Effector memory CD8-positive, alpha-beta T cell (primary cell): ENCODE measurements around the gene CHAT.

Experiments
- ATAC-seq: fragments of 150-1000 bp; cut with Tn5 transposase; replicated peaks from 2 replicates; pipeline ENCODE4 v1.10.0; 2021; ENCODE audit warnings: mild to moderate bottlenecking, moderate library complexity
- DNase-seq, 3 experiments: peaks; one replicate each; pipeline ENCODE4 v3.0.0; 2021
- H3K27ac Mint-ChIP-seq, 2 donors: one replicate each; pipeline ENCODE4 v1.8.0; 2022; ENCODE audit warnings: mild to moderate bottlenecking in 2 of 2, mixed read lengths in 2 of 2, moderate library complexity in 2 of 2
- H3K27me3 Mint-ChIP-seq, 2 donors: one replicate each; pipeline ENCODE4 v1.8.0; 2022; ENCODE audit warnings: mixed read lengths in 2 of 2
- H3K36me3 Mint-ChIP-seq: one replicate; pipeline ENCODE4 v1.8.0; 2022; ENCODE audit warnings: mild to moderate bottlenecking, moderate library complexity, mixed read lengths; ENCODE audit not compliant: insufficient read depth
- H3K4me1 Mint-ChIP-seq, 2 donors: one replicate each; pipeline ENCODE4 v1.8.0; 2022; ENCODE audit warnings: low read depth in 2 of 2, mixed read lengths in 2 of 2
- H3K4me3 Mint-ChIP-seq, 2 donors: one replicate each; pipeline ENCODE4 v1.8.0; 2022; ENCODE audit warnings: mild to moderate bottlenecking in 2 of 2, mixed read lengths in 2 of 2, moderate library complexity in 2 of 2
- H3K9me3 Mint-ChIP-seq, 2 donors: one replicate each; pipeline ENCODE4 v1.8.0; 2022; ENCODE audit warnings: mixed read lengths in 2 of 2
- total RNA-seq, 9 experiments: gene quantifications; one replicate each; lab custom pipeline; 2026; lab: John Stamatoyannopoulos, UW

The CHAT gene
- 0 to 0.19 (median 0) reads per million in 9 experiments for total RNA-seq

- Mint-ChIP-seq H3K4me1 (peaks cover 11% of the 10 kb centered on the region in 2 donors), H3K27me3 (peaks cover 72 to 89% of the 10 kb centered on the region in 2 donors), H3K4me3 (peak within 1 kb of the TSS in 1 of 2 donors; percentile 47), H3K36me3 (no peaks in the 10 kb centered on the region), H3K27ac (no peak within 1 kb of the TSS), H3K9me3 (peaks cover 4 to 10% of the 10 kb centered on the region in 2 donors)
- ATAC-seq = no peak
- no peak for DNase-seq
Measured at GRCh38 chr10:49613882-49614241, at the start of gene CHAT. CHAT (plus strand) TSS chr10:49614037; CDS start chr10:49614190, 153 bp downstream.

GRCh38 chr10:49564461-49565009, 49.3 kb upstream of the CHAT start:
- DNase-seq (no peak), ATAC-seq (no peak)
- peaks cover 4 to 10% of the 10 kb centered on the region in 2 donors for H3K4me1 Mint-ChIP-seq
- peaks cover 60 to 68% of the 10 kb centered on the region in 2 donors for H3K27me3 Mint-ChIP-seq
- no peaks in the 10 kb centered on the region for H3K9me3 Mint-ChIP-seq
- H3K4me3 Mint-ChIP-seq = no peak overlapping the region
- H3K27ac Mint-ChIP-seq = no peak overlapping the region
- no peaks in the 10 kb centered on the region for H3K36me3 Mint-ChIP-seq

GRCh38 chr10:49567810-49568209, 46.0 kb upstream of the CHAT start:
- H3K27me3 Mint-ChIP-seq = peaks cover 59 to 62% of the 10 kb centered on the region in 2 donors
- H3K9me3 Mint-ChIP-seq = no peaks in the 10 kb centered on the region
- no peaks in the 10 kb centered on the region for H3K36me3 Mint-ChIP-seq
- H3K4me1 Mint-ChIP-seq = peaks cover 6 to 10% of the 10 kb centered on the region in 2 donors
- DNase-seq (no peak), ATAC-seq (no peak)
- no peak overlapping the region for H3K4me3 Mint-ChIP-seq
- no peak overlapping the region for H3K27ac Mint-ChIP-seq

DNA sequence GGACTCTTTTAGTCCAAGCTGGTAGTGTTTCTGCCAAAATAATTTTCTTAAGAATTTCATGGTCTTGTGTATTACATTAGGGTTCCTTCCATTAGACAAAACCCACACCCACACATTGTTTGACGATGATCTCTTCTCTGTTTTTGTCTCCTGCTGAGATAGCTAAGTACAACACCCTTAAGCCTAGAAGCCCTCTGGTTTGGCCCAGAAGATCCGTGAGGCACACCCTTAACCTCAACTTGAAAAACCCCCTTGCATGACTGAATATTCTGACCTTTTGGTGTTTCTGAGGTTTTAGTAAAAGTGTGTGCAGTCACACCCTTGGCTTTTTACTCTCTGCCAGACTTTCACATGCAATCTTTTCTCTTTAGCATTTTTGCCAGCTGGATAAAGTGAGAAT, 45.6 kb upstream of the CHAT start:
- Mint-ChIP-seq H3K4me1 (peaks cover 8 to 10% of the 10 kb centered on the region in 2 donors), H3K4me3 (no peak overlapping the region), H3K27ac (no peak overlapping the region), H3K9me3 (no peaks in the 10 kb centered on the region), H3K27me3 (peaks cover 56 to 61% of the 10 kb centered on the region in 2 donors), H3K36me3 (no peaks in the 10 kb centered on the region)
- DNase-seq (no peak), ATAC-seq (no peak)

DNA sequence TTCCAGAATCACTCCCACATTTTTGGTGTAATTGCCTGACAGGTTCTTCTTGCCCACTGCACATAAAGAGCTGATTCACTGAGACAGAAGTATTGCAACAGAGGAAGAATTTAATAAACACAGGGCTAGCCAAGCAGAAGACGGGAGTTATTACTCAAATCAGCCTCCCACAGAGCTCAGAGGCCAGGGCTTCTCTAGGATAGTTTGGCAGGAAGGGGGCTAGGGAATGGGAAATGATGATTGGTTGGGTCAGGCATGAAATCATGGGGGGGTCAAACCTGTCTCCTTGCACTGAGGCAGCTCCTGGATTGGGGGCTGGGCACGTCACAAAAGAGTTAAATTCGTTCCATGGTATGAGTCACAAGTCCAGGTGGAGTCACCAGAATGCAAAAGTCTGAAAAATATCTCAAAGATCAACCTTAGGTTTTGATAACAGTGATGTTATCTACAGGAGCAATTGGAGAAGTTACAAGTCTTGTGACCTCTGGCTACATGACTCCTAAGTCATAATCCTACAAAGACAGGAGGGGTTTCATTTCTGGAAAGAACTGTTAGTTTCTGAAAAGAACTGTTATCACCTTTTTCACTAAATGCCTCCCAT, 44.7 kb upstream of the CHAT start:
- H3K4me1 Mint-ChIP-seq = peaks cover 8 to 10% of the 10 kb centered on the region in 2 donors
- no peak overlapping the region for H3K4me3 Mint-ChIP-seq
- ATAC-seq (no peak), DNase-seq (no peak)
- no peak overlapping the region for H3K27ac Mint-ChIP-seq
- H3K36me3 Mint-ChIP-seq = no peaks in the 10 kb centered on the region
- H3K27me3 Mint-ChIP-seq = peaks cover 52 to 55% of the 10 kb centered on the region in 2 donors
- H3K9me3 Mint-ChIP-seq = no peaks in the 10 kb centered on the region

DNA sequence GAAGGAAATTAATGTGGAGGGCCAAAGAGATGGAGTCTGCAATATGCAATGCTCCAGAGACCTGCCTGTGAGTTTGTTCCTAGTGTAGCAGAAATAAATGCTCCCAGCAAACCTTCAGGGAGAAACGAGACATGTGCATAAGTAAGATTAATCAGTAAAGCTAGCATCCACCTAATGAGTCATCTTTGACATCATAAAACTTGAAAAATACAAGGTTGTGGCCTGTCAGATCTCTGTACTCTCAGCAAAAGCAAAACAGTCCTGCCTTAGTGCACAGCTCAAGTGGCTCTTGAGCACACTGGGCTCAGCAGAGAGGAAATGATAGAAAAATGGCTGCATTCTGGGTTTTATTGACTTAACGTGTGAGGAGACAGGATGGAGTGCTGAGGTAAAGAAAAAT, 42.4 kb upstream of the CHAT start:
- no peak for ATAC-seq
- Mint-ChIP-seq H3K4me3 (no peak overlapping the region), H3K27ac (no peak overlapping the region), H3K9me3 (no peaks in the 10 kb centered on the region), H3K27me3 (peaks cover 46 to 52% of the 10 kb centered on the region in 2 donors), H3K4me1 (peaks cover 8 to 10% of the 10 kb centered on the region in 2 donors), H3K36me3 (peaks cover 3% of the 10 kb centered on the region)
- no peak for DNase-seq

DNA sequence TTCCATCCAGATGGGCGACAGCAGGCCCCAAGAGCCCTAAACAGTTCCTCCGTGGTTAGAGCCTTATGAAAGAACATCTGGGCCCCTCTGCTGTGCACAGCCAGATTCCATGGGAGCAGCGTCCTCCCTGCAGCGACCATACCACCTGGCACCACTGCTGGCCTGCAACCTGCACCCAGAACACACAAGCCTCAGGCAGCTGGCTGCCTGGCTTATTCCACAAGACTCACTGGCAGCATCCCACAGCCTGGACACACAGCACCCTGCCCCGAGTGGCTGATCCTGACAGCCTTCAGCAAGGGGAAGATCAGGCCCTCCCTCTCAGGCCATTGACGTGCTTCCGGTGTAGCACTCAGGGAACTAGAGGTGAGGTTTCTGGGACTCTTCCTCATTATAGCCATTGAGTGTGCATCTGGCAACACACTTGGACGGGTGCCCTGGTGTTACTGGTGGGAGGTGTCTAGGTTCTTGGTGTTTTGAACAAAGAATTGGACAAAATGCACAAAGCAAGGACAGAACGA, 41.2 kb upstream of the CHAT start:
- Mint-ChIP-seq H3K27ac (no peak overlapping the region), H3K4me3 (no peak overlapping the region), H3K9me3 (no peaks in the 10 kb centered on the region), H3K4me1 (peaks cover 8 to 10% of the 10 kb centered on the region in 2 donors), H3K27me3 (peaks cover 48 to 61% of the 10 kb centered on the region in 2 donors), H3K36me3 (peaks cover 3% of the 10 kb centered on the region)
- DNase-seq (no peak), ATAC-seq (no peak)

DNA sequence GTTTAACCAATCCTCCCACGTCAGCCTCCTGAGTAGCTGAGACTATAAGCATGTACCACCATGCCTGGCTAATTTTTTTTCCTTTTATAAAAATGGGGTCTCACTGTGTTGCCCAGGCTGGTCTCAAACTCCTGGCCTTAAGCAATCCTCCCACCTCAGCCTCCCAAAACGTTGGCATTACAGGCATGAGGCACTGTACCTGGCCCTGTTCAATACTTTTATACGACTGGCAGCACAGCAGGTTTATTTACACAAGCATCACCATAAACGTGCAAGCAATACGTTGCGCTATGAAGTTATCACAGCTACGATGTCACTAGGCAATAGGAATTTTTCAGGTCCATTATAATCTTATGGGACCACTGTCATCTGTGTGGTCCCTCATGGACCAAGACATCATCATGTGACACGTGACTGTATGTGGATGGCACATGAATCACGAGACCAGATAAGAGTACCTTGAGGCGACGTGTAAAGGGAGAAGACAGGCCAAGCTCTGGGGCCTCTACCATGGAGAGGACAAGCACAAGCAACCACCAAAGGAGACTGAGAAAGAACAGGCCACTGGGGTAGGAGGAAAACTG, 38.3 kb upstream of the CHAT start:
- Mint-ChIP-seq H3K9me3 (no peaks in the 10 kb centered on the region), H3K4me3 (no peak overlapping the region), H3K36me3 (peaks cover 3% of the 10 kb centered on the region), H3K4me1 (peaks cover 0 to 3% of the 10 kb centered on the region in 2 donors), H3K27ac (no peak overlapping the region), H3K27me3 (peaks cover 28 to 50% of the 10 kb centered on the region in 2 donors)
- no peak for ATAC-seq
- no peak for DNase-seq

GRCh38 chr10:49577182-49577925, 36.5 kb upstream of the CHAT start:
- Mint-ChIP-seq H3K27me3 (peaks cover 26 to 40% of the 10 kb centered on the region in 2 donors), H3K4me3 (no peak overlapping the region), H3K36me3 (peaks cover 3% of the 10 kb centered on the region), H3K27ac (no peak overlapping the region), H3K4me1 (peaks cover 3% of the 10 kb centered on the region in 2 donors), H3K9me3 (no peaks in the 10 kb centered on the region)
- no peak for ATAC-seq
- DNase-seq = no peak

GRCh38 chr10:49578392-49578791, 35.4 kb upstream of the CHAT start:
- H3K27ac Mint-ChIP-seq = no peak overlapping the region
- DNase-seq (no peak), ATAC-seq (no peak)
- peaks cover 3% of the 10 kb centered on the region for H3K36me3 Mint-ChIP-seq
- peaks cover 31 to 45% of the 10 kb centered on the region in 2 donors for H3K27me3 Mint-ChIP-seq
- no peaks in the 10 kb centered on the region for H3K9me3 Mint-ChIP-seq
- no peak overlapping the region for H3K4me3 Mint-ChIP-seq
- peaks cover 0 to 3% of the 10 kb centered on the region in 2 donors for H3K4me1 Mint-ChIP-seq

- no peak for ATAC-seq
- Mint-ChIP-seq H3K4me1 (peaks cover 0 to 3% of the 10 kb centered on the region in 2 donors), H3K27me3 (peaks cover 43 to 48% of the 10 kb centered on the region in 2 donors), H3K27ac (no peak overlapping the region), H3K36me3 (peaks cover 3% of the 10 kb centered on the region), H3K4me3 (no peak overlapping the region), H3K9me3 (no peaks in the 10 kb centered on the region)
- no peak for DNase-seq
Measured at GRCh38 chr10:49579621-49580020, 34.2 kb upstream of the CHAT start.

DNA sequence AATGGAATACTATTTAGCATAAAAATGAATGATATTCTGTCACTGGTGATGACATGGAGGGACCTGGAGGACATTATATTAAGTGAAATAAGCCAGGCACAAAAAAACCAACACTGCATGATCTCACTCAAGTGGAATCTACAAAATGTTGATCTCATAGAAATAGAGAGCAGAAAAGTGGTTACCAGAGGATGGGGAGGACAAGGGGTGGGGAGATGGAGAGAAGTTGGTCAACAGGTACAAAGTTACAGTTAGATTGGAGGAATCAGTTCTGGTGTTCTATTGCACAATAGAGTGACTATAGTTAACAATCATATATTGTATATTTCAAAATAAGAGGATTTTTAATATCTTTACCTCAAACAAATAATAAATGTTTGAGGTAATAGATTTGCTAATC, 28.4 kb upstream of the CHAT start:
- Mint-ChIP-seq H3K36me3 (no peaks in the 10 kb centered on the region), H3K9me3 (no peaks in the 10 kb centered on the region), H3K27me3 (peaks cover 35 to 39% of the 10 kb centered on the region in 2 donors), H3K4me3 (no peak overlapping the region), H3K27ac (no peak overlapping the region), H3K4me1 (peaks cover 0 to 3% of the 10 kb centered on the region in 2 donors)
- DNase-seq (no peak), ATAC-seq (no peak)

DNA sequence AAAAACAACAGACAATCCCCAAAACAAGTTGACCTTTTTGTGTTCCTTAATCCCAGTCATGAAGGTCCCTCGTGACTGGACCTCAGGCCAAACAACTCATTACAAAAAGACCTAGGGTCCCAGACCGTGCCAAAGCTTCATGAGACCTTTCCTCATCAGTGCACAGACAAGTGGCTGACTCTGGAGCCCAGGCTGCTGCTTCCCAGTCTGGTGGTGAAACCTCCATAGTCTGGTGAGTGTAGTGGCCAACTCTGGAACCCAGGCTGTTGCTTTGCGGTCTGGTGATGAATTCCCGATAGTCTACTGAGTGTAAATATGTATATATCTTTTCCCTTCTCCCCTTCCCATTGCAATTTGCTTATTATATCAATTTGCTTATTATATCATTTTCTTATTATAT, 25.9 kb upstream of the CHAT start:
- peaks cover 37 to 51% of the 10 kb centered on the region in 2 donors for H3K27me3 Mint-ChIP-seq
- H3K9me3 Mint-ChIP-seq = no peaks in the 10 kb centered on the region
- peaks cover 0 to under 1% of the 10 kb centered on the region in 2 donors for H3K4me1 Mint-ChIP-seq
- ATAC-seq (no peak), DNase-seq (no peak)
- no peak overlapping the region for H3K4me3 Mint-ChIP-seq
- no peaks in the 10 kb centered on the region for H3K36me3 Mint-ChIP-seq
- H3K27ac Mint-ChIP-seq = no peak overlapping the region
